C4-2B (cell line): ENCODE data around the gene COG7.

Experiments
- ZFX ChIP-seq: fragments of 450-650 bp; IDR thresholded peaks from 2 replicates; pipeline ENCODE4 v1.6.1; 2017
- TF ChIP-seq, protein P1 (sequence below): fragments of 450-650 bp; conservative IDR thresholded peaks from 2 replicates; pipeline ENCODE4 v1.5.1; 2017; ENCODE audit warnings: mild to moderate bottlenecking

GRCh38 chr16:23367988-23368387 is 85.0 kb downstream of the COG7 start:
- TF ChIP-seq, protein P1, sequence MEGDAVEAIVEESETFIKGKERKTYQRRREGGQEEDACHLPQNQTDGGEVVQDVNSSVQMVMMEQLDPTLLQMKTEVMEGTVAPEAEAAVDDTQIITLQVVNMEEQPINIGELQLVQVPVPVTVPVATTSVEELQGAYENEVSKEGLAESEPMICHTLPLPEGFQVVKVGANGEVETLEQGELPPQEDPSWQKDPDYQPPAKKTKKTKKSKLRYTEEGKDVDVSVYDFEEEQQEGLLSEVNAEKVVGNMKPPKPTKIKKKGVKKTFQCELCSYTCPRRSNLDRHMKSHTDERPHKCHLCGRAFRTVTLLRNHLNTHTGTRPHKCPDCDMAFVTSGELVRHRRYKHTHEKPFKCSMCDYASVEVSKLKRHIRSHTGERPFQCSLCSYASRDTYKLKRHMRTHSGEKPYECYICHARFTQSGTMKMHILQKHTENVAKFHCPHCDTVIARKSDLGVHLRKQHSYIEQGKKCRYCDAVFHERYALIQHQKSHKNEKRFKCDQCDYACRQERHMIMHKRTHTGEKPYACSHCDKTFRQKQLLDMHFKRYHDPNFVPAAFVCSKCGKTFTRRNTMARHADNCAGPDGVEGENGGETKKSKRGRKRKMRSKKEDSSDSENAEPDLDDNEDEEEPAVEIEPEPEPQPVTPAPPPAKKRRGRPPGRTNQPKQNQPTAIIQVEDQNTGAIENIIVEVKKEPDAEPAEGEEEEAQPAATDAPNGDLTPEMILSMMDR, result no peak
- no peak for TF ChIP-seq ZFX
